ENCODE measurements around the gene ZNF280D.

ZNF280D gene

GRCh38 chr15:56602253-56602652 lies 131.1 kb downstream of the ZNF280D start:
- no peaks in the 10 kb centered on the region for H3K9me3 ChIP-seq (ENCODE audit: severe bottlenecking)
- H3K27me3 ChIP-seq (ENCODE audit: insufficient read depth, low read depth, severe bottlenecking) = no peaks in the 10 kb centered on the region
- H3K4me3 ChIP-seq (ENCODE audit: low read depth, low read length) = no peak overlapping the region
- DNase-seq = no peak
- no peak overlapping the region for H3K27ac ChIP-seq
- no peaks in the 10 kb centered on the region for H3K36me3 ChIP-seq
- TF ChIP-seq CTCF (IDR thresholded peaks at IDR 0.05; ENCODE audit: low read depth, low read length) = no peak

GRCh38 chr15:56600380-56600779 lies 132.9 kb downstream of the ZNF280D start:
- no peak for TF ChIP-seq CTCF (IDR thresholded peaks at IDR 0.05; ENCODE audit: low read depth, low read length)
- H3K4me3 ChIP-seq (ENCODE audit: low read depth, low read length) = no peak overlapping the region
- no peak overlapping the region for H3K27ac ChIP-seq
- H3K36me3 ChIP-seq = no peaks in the 10 kb centered on the region
- H3K9me3 ChIP-seq (ENCODE audit: severe bottlenecking) = no peaks in the 10 kb centered on the region
- no peaks in the 10 kb centered on the region for H3K27me3 ChIP-seq (ENCODE audit: insufficient read depth, low read depth, severe bottlenecking)
- DNase-seq = no peak

- Histone ChIP-seq H3K36me3 (no peaks in the 10 kb centered on the region), H3K27me3 (ENCODE audit: insufficient read depth, low read depth, severe bottlenecking) (no peaks in the 10 kb centered on the region), H3K27ac (no peak overlapping the region), H3K4me3 (ENCODE audit: low read depth, low read length) (no peak overlapping the region), H3K9me3 (ENCODE audit: severe bottlenecking) (no peaks in the 10 kb centered on the region)
- TF ChIP-seq CTCF (IDR thresholded peaks at IDR 0.05; ENCODE audit: low read depth, low read length) = no peak
- DNase-seq = no peak
These were observed 134.3 kb downstream of the ZNF280D start for GRCh38 chr15:56598991-56599390.

- Histone ChIP-seq H3K36me3 (no peaks in the 10 kb centered on the region), H3K9me3 (ENCODE audit: severe bottlenecking) (peaks cover 9% of the 10 kb centered on the region), H3K27me3 (ENCODE audit: insufficient read depth, low read depth, severe bottlenecking) (no peaks in the 10 kb centered on the region), H3K27ac (no peak overlapping the region), H3K4me3 (ENCODE audit: low read depth, low read length) (no peak overlapping the region)
- DNase-seq = no peak
- TF ChIP-seq CTCF (IDR thresholded peaks at IDR 0.05; ENCODE audit: low read depth, low read length) = no peak
These were observed 145.6 kb downstream of the ZNF280D start for GRCh38 chr15:56587686-56588085.

GRCh38 chr15:56586206-56586605 lies 147.1 kb downstream of the ZNF280D start:
- Histone ChIP-seq H3K9me3 (ENCODE audit: severe bottlenecking) (peaks cover 9% of the 10 kb centered on the region), H3K4me3 (ENCODE audit: low read depth, low read length) (no peak overlapping the region), H3K36me3 (no peaks in the 10 kb centered on the region), H3K27me3 (ENCODE audit: insufficient read depth, low read depth, severe bottlenecking) (no peaks in the 10 kb centered on the region), H3K27ac (no peak overlapping the region)
- TF ChIP-seq CTCF (IDR thresholded peaks at IDR 0.05; ENCODE audit: low read depth, low read length) = no peak
- DNase-seq = no peak

- DNase-seq = no peak
- H3K4me3 ChIP-seq (ENCODE audit: low read depth, low read length) = no peak overlapping the region
- H3K27ac ChIP-seq = no peak overlapping the region
- no peak for TF ChIP-seq CTCF (IDR thresholded peaks at IDR 0.05; ENCODE audit: low read depth, low read length)
- no peaks in the 10 kb centered on the region for H3K36me3 ChIP-seq
- H3K9me3 ChIP-seq (ENCODE audit: severe bottlenecking) = peaks cover 9% of the 10 kb centered on the region
- H3K27me3 ChIP-seq (ENCODE audit: insufficient read depth, low read depth, severe bottlenecking) = no peaks in the 10 kb centered on the region
These were observed 150.5 kb downstream of the ZNF280D start for GRCh38 chr15:56582785-56583184.

Measured in WERI-Rb-1 (cell line).